Stimulated activated CD4-positive, alpha-beta T cell treated with anti-CD3 and anti-CD28 coated beads, Interleukin-2, amount 100 ng/mL, for 48 hours (primary cell): Measurements from ENCODE around the gene MSL1.

Experiments used
- DNase-seq, 2 donors: peaks; one replicate each; pipeline ENCODE4 v3.0.0-alpha.2; 2020

The MSL1 gene

GRCh38 chr17:40178021-40178601 lies 56.3 kb downstream of the MSL1 start:
- DNase-seq = no peak

GRCh38 chr17:40178660-40179059 lies 56.9 kb downstream of the MSL1 start:
- no peak for DNase-seq

GRCh38 chr17:40179923-40180659 lies 58.3 kb downstream of the MSL1 start:
- DNase-seq = no peak

GRCh38 chr17:40180694-40181093 lies 58.9 kb downstream of the MSL1 start:
- no peak for DNase-seq

GRCh38 chr17:40181205-40181604 lies 59.4 kb downstream of the MSL1 start:
- no peak for DNase-seq

- no peak for DNase-seq
Observed at GRCh38 chr17:40182606-40183005, 60.8 kb downstream of the MSL1 start.
